ENCODE measurements around the gene CSTF2T. TPM values are rescaled to one million over a fixed set of nuclear protein-coding genes. Genes with fewer than 3 reads are reported as not detected.

The CSTF2T gene
- total RNA-seq, 1 donor from 2014 or later = 11.6 TPM

DNA sequence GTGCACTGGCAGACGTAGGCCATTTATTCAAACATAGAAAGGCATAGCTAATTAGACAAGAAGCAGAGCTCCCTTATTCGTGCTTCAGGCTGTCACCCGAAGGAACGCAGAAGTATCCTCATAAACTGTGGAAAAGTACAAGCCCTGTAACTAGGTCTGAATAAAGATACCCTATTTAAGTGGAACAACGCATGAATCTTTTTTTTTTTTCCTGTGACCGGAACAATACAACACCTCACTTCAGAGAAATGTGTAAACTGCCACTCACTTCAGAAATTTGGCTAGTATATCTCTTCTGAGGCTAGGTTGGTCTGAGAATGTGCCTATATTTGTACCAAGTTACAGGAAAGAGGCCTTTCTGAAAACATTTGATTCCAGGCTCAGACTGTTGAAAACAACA, 8.0 kb upstream of the CSTF2T start:
- H3K4me1 ChIP-seq = peaks cover 4 to 47% of the 10 kb centered on the region in 2 donors
- no peaks in the 10 kb centered on the region for H3K27me3 ChIP-seq
- no peaks in the 10 kb centered on the region for H3K36me3 ChIP-seq
- H3K27ac ChIP-seq = peak overlapping the region; percentile 88 to 92
- TF ChIP-seq, protein P1, sequence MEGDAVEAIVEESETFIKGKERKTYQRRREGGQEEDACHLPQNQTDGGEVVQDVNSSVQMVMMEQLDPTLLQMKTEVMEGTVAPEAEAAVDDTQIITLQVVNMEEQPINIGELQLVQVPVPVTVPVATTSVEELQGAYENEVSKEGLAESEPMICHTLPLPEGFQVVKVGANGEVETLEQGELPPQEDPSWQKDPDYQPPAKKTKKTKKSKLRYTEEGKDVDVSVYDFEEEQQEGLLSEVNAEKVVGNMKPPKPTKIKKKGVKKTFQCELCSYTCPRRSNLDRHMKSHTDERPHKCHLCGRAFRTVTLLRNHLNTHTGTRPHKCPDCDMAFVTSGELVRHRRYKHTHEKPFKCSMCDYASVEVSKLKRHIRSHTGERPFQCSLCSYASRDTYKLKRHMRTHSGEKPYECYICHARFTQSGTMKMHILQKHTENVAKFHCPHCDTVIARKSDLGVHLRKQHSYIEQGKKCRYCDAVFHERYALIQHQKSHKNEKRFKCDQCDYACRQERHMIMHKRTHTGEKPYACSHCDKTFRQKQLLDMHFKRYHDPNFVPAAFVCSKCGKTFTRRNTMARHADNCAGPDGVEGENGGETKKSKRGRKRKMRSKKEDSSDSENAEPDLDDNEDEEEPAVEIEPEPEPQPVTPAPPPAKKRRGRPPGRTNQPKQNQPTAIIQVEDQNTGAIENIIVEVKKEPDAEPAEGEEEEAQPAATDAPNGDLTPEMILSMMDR (IDR thresholded peaks at IDR 0.05) = no peak
- H3K4me3 ChIP-seq = no peak overlapping the region
- no peak for DNase-seq (ENCODE audit: low spot score in 2 of 2)
- H3K9me3 ChIP-seq = no peaks in the 10 kb centered on the region
- intact Hi-C loops (cut with DNase I) = loop anchor here (5.0 to 10.0 kb wide), 4 partner anchors 80 to 705 kb away; no protein-coding TSS in a partner anchor

DNA sequence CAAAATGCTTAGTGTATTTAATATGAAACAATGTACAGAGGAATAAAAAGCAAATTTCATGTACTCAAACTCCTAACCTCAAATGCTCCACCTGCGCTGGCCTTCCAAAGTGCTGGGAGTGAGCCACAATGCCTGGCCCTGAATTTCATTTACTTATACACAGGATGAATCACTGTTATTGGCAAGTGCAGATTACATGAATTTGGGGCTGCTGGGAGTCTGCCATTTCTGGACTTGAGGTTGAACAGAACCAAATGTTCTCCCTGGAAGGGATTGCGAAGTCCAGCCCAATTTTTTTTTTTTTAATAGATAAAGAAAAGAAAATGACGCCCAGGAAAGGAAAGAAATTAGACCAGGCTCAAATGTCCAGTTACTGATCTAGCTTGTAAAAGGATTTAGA, 6.8 kb upstream of the CSTF2T start:
- Histone ChIP-seq H3K4me1 (peaks cover 4 to 47% of the 10 kb centered on the region in 2 donors), H3K4me3 (no peak overlapping the region), H3K9me3 (no peaks in the 10 kb centered on the region)

DNA sequence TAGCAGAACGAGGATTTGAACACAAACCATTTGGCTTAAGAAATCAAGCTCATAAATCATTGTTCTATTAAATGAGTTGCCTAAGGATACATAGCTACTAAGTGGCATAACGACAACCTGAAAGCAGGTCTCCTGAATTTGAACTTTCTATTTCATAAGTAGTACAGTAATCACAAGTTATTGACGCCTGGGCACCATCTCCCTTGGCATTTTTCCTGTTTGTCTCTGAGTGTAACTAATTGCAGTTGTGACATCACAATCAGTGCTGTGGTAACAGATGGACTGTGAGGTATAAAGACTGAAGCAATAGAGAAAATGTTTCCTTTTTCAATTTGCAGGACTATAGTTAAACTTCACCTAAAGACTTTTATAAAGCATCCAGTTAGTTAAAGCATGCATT, 6.4 kb upstream of the CSTF2T start:
- H3K4me1 ChIP-seq = peaks cover 4 to 47% of the 10 kb centered on the region in 2 donors
- intact Hi-C loops (cut with DNase I) = loop anchor here (5.0 to 10.0 kb wide), 4 partner anchors 82 to 703 kb away; no protein-coding TSS in a partner anchor
- H3K9me3 ChIP-seq = no peaks in the 10 kb centered on the region
- H3K27ac ChIP-seq = peak overlapping the region; percentile 56 to 92
- no peaks in the 10 kb centered on the region for H3K27me3 ChIP-seq
- no peak for DNase-seq (ENCODE audit: low spot score in 2 of 2)
- H3K4me3 ChIP-seq = no peak overlapping the region
- TF ChIP-seq, protein P1 (IDR thresholded peaks at IDR 0.05) = no peak
- H3K36me3 ChIP-seq = no peaks in the 10 kb centered on the region

More for the DNA sequence above, 6.8 kb upstream of the CSTF2T start:
- DNase-seq (ENCODE audit: low spot score in 2 of 2) = peak; percentile 75 to 97
- Histone ChIP-seq H3K27ac (peak overlapping the region; percentile 88 to 92), H3K36me3 (no peaks in the 10 kb centered on the region), H3K27me3 (no peaks in the 10 kb centered on the region)
- TF ChIP-seq, protein P1 (IDR thresholded peaks at IDR 0.05) = no peak
- intact Hi-C loops (cut with DNase I) = loop anchor here (5.0 to 10.0 kb wide), 4 partner anchors 81 to 704 kb away; no protein-coding TSS in a partner anchor

DNA sequence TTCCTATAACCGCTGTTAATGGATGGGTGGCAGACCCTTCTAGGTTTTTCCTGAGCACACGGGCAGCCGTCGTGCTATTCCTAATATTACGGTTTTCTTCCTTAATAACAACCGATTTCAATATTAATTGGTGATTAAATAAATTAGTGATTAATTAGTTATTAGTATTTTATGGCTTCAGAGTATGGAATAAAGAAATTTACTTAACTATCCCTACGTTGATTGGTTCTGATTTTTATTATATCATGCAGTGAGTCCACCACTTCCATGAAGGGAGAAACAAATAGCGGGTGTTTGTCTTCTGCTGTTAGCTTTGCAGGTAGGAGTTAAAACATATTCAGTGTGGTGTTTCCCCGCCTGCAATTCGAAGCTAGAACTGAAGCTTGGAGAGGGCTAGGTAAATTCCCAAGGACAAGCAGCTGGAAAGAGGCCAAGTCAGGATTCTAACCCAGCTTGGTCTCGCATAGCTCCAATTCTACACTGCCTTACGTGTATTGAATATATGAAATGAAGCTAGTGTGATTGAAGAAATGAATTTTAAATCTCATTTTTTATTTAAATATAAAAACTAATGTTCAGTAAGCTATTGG, 928 bp upstream of the CSTF2T start:
- peaks cover 0 to 7% of the 10 kb centered on the region in 2 donors for H3K36me3 ChIP-seq
- DNase-seq (ENCODE audit: low spot score in 2 of 2) = no peak
- intact Hi-C loops (cut with DNase I) = loop anchor here (5.0 to 10.0 kb wide), 2 partner anchors 194 to 262 kb away; no protein-coding TSS in a partner anchor

DNA sequence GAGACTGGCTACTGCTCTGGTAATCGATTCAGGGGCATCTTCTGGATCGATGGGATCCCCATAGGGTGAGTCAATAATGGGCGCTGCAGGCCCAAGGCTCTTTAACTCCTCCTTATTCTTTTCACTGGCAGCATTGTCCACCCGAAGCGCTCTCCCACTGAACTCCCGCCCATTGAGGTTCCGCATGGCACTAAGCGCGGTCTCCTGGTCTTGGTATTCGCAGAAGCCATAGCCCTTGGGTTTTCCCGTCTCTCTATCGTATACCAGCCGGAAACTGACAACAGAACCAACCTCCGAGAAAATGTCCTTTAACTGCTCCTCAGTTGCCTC, 285 bp downstream of the CSTF2T start:
- H3K9me3 ChIP-seq = no peaks in the 10 kb centered on the region
- peaks cover 11 to 42% of the 10 kb centered on the region in 2 donors for H3K4me1 ChIP-seq
- DNase-seq (ENCODE audit: low spot score in 2 of 2) = no peak
- no peaks in the 10 kb centered on the region for H3K27me3 ChIP-seq
- peak overlapping the region; percentile 82 to 94 for H3K27ac ChIP-seq
- TF ChIP-seq, protein P1 (IDR thresholded peaks at IDR 0.05) = no peak
- intact Hi-C loops (cut with DNase I) = loop anchor here (5.0 kb wide), 1 partner anchor 57 kb away; no protein-coding TSS in a partner anchor
- peak overlapping the region; percentile 67 to 71 for H3K4me3 ChIP-seq
- H3K36me3 ChIP-seq = peaks cover 0 to 7% of the 10 kb centered on the region in 2 donors

More for the DNA sequence above, 928 bp upstream of the CSTF2T start:
- Histone ChIP-seq H3K4me1 (peaks cover 11 to 36% of the 10 kb centered on the region in 2 donors), H3K9me3 (no peaks in the 10 kb centered on the region), H3K27me3 (no peaks in the 10 kb centered on the region), H3K27ac (peak overlapping the region; percentile 82 to 94), H3K4me3 (peak overlapping the region; percentile 67 to 71)
- TF ChIP-seq, protein P1 (IDR thresholded peaks at IDR 0.05) = no peak

All from ascending aorta (tissue), 2 donors.